ENCODE results near the gene ERCC8.

GRCh38 chr5:60833520-60833919 lies 111.3 kb downstream of the ERCC8 start:
- TF ChIP-seq SIX5 (IDR thresholded peaks at IDR 0.05; ENCODE audit: low read depth, low read length, severe bottlenecking) (no peak), SMC3 (IDR thresholded peaks at IDR 0.05; ENCODE audit: borderline replicate concordance, low read length) (no peak), MEF2A (IDR thresholded peaks at IDR 0.05; ENCODE audit: insufficient read depth, low read depth, low read length) (no peak), KLF5 (IDR thresholded peaks at IDR 0.05; ENCODE audit: partially characterized antibody) (no peak), CTCF (IDR thresholded peaks at IDR 0.05 in 2 of 3, conservative IDR thresholded peaks at IDR 0.05 in 1 of 3; ENCODE audit: control insufficient read depth in 2 of 3, extremely low read depth in 1 of 3, insufficient read depth in 1 of 3, low read depth in 3 of 3, low read length in 3 of 3) (no peak), CEBPB (IDR thresholded peaks at IDR 0.05; ENCODE audit: borderline replicate concordance in 1 of 2, low read depth in 2 of 2, low read length in 2 of 2) (no peak), SMAD1 (IDR thresholded peaks at IDR 0.05; ENCODE audit: low read depth, partially characterized antibody) (no peak), ETV6 (conservative IDR thresholded peaks at IDR 0.05 in 1 of 2, IDR thresholded peaks at IDR 0.05 in 1 of 2; ENCODE audit: borderline replicate concordance in 1 of 2, low read depth in 1 of 2) (no peak), ZBTB4 (CRISPR knock-in tag; IDR thresholded peaks at IDR 0.05) (no peak), SP1 (IDR thresholded peaks at IDR 0.05; ENCODE audit: low read depth, low read length) (no peak), MTA2 (IDR thresholded peaks at IDR 0.05; ENCODE audit: low read depth) (no peak), USF2 (IDR thresholded peaks at IDR 0.05; ENCODE audit: borderline replicate concordance, low read depth, low read length) (no peak), ZZZ3 (IDR thresholded peaks at IDR 0.05; ENCODE audit: control insufficient read depth, insufficient read length, low read depth) (no peak)
